Measurements from ENCODE around the gene DUSP16.
"Not testable (repeated sequence)": the region's sequence is repeated elsewhere in the genome, so short reads cannot be mapped to it uniquely, and the experiment has no call there.

Gene DUSP16

DNA sequence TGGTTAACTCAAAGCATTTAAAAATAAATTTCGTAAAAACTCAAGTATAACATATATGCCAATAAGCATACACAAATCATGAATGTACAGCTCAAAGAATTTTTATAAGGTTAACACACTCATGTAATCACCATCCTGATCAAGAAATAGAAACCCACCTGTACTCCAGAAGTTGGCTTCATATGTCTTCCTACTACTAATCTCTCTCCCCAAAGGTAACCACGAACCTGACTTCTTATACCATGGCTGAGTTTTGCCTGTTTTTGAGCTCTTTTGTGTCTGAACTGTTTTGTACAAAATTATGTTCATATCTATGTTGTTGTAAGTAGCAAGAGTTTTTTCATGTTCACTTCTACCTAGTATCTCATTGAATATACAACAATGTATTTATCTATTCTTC, 18.7 kb downstream of the DUSP16 start:
- no peak for DNase-seq

DNA sequence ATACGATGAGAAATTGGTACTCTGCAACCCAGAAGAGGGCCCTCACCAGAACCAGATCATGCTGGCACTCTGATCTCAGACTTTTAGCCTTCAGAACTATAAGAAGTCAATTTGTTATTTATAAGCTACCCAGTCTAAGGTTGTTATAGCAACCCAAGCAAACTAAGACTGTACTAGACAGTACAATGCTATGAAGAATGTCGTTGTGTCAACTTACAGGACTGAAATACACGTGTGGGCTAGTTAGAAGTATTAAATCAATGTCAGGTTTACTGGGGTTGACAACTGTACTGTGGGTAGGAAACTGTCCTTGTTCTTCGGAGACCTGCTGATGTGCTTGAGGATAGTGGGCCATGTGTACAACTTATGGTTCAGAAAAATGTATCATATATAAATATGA, 19.7 kb downstream of the DUSP16 start:
- DNase-seq = no peak

- DNase-seq = no peak
Observed at GRCh38 chr12:12542286-12542685, 20.4 kb downstream of the DUSP16 start.

- no peak for DNase-seq
Observed at GRCh38 chr12:12541782-12542181, 20.9 kb downstream of the DUSP16 start.

DNA sequence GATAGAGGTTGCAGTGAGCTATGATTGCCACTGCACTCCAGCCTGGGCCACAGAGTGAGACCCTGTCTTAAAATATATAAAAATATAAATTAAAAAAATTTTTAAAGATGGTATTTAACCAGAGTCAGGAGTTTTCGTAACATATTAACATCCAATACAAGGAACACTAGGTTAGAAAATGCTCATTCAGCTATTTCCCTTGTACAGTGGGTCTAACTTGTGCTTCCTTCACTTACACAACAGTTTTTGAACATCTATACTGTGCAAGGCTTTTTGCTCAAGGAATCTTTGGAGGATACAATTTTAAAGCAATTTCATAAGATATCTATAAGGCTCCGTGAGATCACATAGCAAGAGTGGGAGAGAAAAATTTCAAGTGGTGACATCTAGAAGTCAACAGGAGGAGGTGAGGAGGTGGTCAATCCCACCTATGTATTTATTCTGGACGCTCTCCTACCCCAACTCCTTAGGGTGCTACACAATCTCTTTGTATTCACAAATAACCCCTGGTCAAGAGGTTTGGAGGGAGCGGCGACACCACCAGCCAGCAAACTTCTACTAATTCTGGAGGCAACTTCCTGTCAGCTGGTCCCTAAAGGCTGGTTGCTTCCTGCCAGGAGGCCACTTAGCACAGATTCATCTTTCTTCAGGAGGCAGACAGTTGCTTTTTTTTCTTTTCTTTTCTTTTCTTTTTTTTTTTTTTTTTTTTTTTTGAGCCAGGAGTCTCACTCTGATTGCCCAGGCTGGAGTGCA, 22.2 kb downstream of the DUSP16 start:
- no peak for DNase-seq

DNA sequence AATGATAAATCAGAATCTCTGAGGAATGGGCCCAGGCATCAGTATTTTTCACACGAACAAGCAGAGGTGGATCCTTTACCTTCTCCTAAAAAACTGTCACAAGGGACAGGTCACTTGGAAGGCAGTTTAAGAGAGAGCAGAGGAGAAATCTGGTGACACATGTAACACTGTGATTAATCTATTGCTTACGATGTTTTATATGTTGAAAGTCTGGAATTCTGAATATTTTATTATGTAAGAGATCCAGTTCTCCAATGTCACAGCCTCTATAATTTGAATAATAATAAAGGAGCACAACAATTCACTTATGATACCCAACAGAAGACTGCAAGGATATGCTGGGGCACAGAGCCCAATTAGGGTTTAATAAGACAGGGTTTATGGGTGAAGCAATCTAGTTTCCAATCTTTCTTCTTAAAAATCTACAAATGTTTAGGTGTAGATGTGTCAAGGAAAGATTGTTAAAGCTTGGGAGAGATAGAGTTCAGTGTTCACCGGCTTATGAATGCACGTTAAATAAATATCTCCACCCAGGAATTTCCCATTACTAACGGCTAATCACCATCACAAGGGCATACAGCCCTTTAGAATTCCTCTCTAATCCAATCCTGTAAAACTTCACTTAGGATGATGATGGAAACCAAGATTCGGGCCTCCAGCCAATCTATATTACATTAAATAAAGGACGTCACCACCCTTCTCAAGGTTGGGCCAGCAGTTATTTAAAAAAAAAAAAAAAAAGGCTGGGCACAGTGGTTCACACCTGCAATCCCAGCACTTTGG, 23.4 kb downstream of the DUSP16 start:
- no peak for DNase-seq

- DNase-seq = no peak
Observed at GRCh38 chr12:12538535-12538934, 24.1 kb downstream of the DUSP16 start.

DNA sequence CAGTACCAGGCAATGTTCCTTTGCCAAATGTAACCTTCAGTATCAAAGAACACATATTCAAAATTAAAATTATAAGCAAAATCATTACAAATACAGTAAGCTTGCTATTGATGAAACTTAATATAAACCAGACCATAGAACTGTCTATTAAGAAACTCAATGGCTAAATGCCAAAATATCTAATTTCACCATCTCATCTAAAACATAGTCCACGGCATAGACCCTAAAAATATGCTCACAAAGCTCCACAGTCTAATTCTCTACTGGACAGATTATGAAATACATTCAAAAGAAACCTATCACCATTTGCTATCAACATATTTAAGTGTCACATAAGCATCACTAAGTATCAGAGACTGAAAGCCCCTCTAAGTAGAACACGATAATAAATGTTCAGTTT, 25.2 kb downstream of the DUSP16 start:
- no peak for DNase-seq

GRCh38 chr12:12534975-12535374, 27.7 kb downstream of the DUSP16 start:
- DNase-seq = no peak

- DNase-seq = no peak
Observed at GRCh38 chr12:12534166-12534866, 28.3 kb downstream of the DUSP16 start.

GRCh38 chr12:12533238-12533829, 29.3 kb downstream of the DUSP16 start:
- no peak for DNase-seq

DNA sequence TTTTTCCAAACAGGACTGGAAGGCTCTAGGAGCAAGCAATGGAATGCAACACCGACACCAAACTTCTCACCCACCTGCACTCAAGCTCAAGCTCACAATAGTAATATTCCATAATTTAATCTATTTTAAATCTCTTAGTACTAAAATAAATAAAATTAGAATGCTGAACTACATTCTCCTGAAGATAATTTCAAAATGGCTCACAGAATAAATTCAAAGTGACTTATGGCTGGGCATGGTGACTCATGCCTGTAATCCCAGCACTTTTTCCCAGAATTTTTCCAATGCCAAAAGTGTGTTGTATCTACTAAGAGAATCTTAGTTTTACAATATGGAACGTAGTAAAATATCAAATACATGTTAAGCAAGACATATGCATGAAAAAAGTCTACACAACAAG, 31.5 kb downstream of the DUSP16 start:
- no peak for DNase-seq

- DNase-seq = no peak
Observed at GRCh38 chr12:12529783-12530421, 32.8 kb downstream of the DUSP16 start.

- DNase-seq = no peak
Observed at GRCh38 chr12:12528361-12529270, 34.0 kb downstream of the DUSP16 start.

DNA sequence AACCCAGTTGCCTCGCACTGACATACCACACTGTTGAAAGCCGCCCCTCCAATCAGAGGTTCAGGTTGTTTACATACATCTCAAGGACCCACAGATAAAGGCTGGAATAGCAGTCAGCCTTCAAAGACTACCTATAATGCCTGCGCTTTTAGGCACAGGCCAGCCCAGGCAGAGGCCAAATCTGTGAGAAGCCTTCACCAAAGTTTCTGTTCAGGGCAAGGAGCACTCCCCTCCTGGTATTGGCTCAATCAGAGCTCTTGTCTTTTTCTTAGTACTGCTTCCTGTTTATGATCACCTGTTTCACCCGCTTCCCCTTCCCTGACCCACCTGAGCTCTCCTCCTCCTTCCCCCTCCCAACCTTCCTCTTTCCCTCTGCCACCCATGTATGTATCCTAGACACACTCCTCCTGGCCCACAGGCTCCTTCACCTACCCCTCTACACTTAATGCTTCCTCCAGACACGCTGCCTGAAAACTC, 34.8 kb downstream of the DUSP16 start:
- no peak for DNase-seq

GRCh38 chr12:12524128-12524527, 38.5 kb downstream of the DUSP16 start:
- no peak for DNase-seq

GRCh38 chr12:12523229-12523628, 39.4 kb downstream of the DUSP16 start:
- DNase-seq = no peak

DNA sequence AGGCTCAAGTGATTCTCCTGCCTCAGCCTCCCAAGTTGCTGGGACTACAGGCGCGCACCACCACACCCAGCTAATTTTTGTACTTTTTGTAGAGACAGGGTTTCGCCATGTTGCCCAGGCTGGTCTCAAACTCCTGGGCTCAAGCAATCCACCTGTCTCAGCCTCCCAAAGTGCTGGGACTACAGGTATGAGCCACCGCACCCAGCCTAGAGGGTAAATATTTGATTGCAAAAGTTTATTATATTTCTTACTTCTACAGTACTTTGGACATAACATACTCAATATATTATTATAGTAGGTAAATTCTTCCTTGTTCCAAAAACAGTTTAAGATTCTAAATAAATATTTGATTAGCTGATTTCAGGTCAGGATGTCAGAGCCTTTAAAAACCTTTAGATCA, 40.0 kb downstream of the DUSP16 start:
- not testable (repeated sequence) for DNase-seq

DNA sequence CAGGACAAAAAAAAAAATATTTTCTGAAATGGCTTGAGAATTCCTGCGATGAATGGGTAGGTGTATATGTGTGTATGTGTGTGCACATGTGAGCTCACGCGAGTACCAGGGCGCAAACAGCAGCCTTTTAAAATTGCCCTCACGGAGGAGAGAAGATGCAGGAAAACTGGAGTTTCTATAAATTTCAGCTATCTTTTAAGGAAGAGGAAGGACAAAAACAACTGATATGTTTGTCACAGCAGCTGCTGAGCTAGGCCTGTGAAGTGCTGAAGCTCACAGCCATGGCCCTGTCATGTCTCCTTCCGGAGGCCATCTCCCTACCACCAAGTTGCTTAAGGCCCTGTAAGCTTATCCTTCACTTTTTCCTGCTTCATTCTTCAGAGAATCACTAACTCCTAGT, 40.8 kb downstream of the DUSP16 start:
- DNase-seq = no peak

- DNase-seq = no peak
Observed at GRCh38 chr12:12521044-12521485, 41.6 kb downstream of the DUSP16 start.

DNA sequence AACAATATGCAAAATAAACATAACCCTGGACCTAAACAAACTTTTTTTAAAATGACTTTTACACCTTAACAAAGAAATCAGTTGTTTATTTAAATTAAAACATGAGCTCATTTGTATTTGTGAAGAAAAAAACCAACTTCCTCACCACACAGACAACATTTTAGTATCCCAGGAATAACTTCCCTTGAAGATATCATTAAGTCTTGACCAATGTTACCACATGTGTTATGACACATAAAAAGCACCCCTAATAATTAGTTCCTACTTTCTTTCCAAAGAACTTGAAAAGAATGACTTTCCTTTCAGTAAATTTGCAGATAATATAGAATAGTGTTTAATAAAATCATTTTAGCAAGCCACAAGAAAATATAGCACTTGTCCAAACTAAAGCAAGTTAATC, 42.4 kb downstream of the DUSP16 start:
- DNase-seq = no peak
